Measurements from ENCODE around the gene MACROD2.

Gene MACROD2

GRCh38 chr20:14418376-14418775, 423.1 kb downstream of the MACROD2 start:
- TF ChIP-seq JUND (IDR thresholded peaks at IDR 0.05; ENCODE audit: low read depth) = no peak
- no peak for DNase-seq (ENCODE audit: low read depth in 1 of 2, low spot score in 1 of 2)
- in situ Hi-C loops (cut with HindIII; ENCODE audit: low pct_unique_long_range_greater_than_20kb, low sequenced_read_pairs) = no loop called here

- TF ChIP-seq JUND (IDR thresholded peaks at IDR 0.05; ENCODE audit: low read depth) = no peak
- no peak for DNase-seq (ENCODE audit: low read depth in 1 of 2, low spot score in 1 of 2)
- in situ Hi-C loops (cut with HindIII; ENCODE audit: low pct_unique_long_range_greater_than_20kb, low sequenced_read_pairs) = no loop called here
Measured at GRCh38 chr20:14422892-14423291, 427.6 kb downstream of the MACROD2 start.

GRCh38 chr20:14431568-14431967, 436.3 kb downstream of the MACROD2 start:
- no peak for DNase-seq (ENCODE audit: low read depth in 1 of 2, low spot score in 1 of 2)
- no peak for TF ChIP-seq JUND (IDR thresholded peaks at IDR 0.05; ENCODE audit: low read depth)
- in situ Hi-C loops (cut with HindIII; ENCODE audit: low pct_unique_long_range_greater_than_20kb, low sequenced_read_pairs) = no loop called here

- DNase-seq (ENCODE audit: low read depth in 1 of 2, low spot score in 1 of 2) = no peak
- in situ Hi-C loops (cut with HindIII; ENCODE audit: low pct_unique_long_range_greater_than_20kb, low sequenced_read_pairs) = no loop called here
- no peak for TF ChIP-seq JUND (IDR thresholded peaks at IDR 0.05; ENCODE audit: low read depth)
Measured at GRCh38 chr20:14432085-14432484, 436.8 kb downstream of the MACROD2 start.

- in situ Hi-C loops (cut with HindIII; ENCODE audit: low pct_unique_long_range_greater_than_20kb, low sequenced_read_pairs) = no loop called here
- DNase-seq (ENCODE audit: low read depth in 1 of 2, low spot score in 1 of 2) = no peak
- TF ChIP-seq JUND (IDR thresholded peaks at IDR 0.05; ENCODE audit: low read depth) = no peak
Measured at GRCh38 chr20:14432597-14432996, 437.3 kb downstream of the MACROD2 start.

GRCh38 chr20:14434384-14435136, 439.2 kb downstream of the MACROD2 start:
- no peak for DNase-seq (ENCODE audit: low read depth in 1 of 2, low spot score in 1 of 2)
- in situ Hi-C loops (cut with HindIII; ENCODE audit: low pct_unique_long_range_greater_than_20kb, low sequenced_read_pairs) = no loop called here
- no peak for TF ChIP-seq JUND (IDR thresholded peaks at IDR 0.05; ENCODE audit: low read depth)

GRCh38 chr20:14441201-14441600, 445.9 kb downstream of the MACROD2 start:
- DNase-seq (ENCODE audit: low read depth in 1 of 2, low spot score in 1 of 2) = no peak
- in situ Hi-C loops (cut with HindIII; ENCODE audit: low pct_unique_long_range_greater_than_20kb, low sequenced_read_pairs) = no loop called here
- TF ChIP-seq JUND (IDR thresholded peaks at IDR 0.05; ENCODE audit: low read depth) = no peak

- in situ Hi-C loops (cut with HindIII; ENCODE audit: low pct_unique_long_range_greater_than_20kb, low sequenced_read_pairs) = no loop called here
- TF ChIP-seq JUND (IDR thresholded peaks at IDR 0.05; ENCODE audit: low read depth) = no peak
- no peak for DNase-seq (ENCODE audit: low read depth in 1 of 2, low spot score in 1 of 2)
Measured at GRCh38 chr20:14444106-14444505, 448.8 kb downstream of the MACROD2 start.

- in situ Hi-C loops (cut with HindIII; ENCODE audit: low pct_unique_long_range_greater_than_20kb, low sequenced_read_pairs) = no loop called here
- TF ChIP-seq JUND (IDR thresholded peaks at IDR 0.05; ENCODE audit: low read depth) = no peak
- no peak for DNase-seq (ENCODE audit: low read depth in 1 of 2, low spot score in 1 of 2)
Measured at GRCh38 chr20:14445310-14445709, 450.0 kb downstream of the MACROD2 start.

GRCh38 chr20:14445902-14446301, 450.6 kb downstream of the MACROD2 start:
- no peak for TF ChIP-seq JUND (IDR thresholded peaks at IDR 0.05; ENCODE audit: low read depth)
- no peak for DNase-seq (ENCODE audit: low read depth in 1 of 2, low spot score in 1 of 2)
- in situ Hi-C loops (cut with HindIII; ENCODE audit: low pct_unique_long_range_greater_than_20kb, low sequenced_read_pairs) = no loop called here

- in situ Hi-C loops (cut with HindIII; ENCODE audit: low pct_unique_long_range_greater_than_20kb, low sequenced_read_pairs) = no loop called here
- no peak for DNase-seq (ENCODE audit: low read depth in 1 of 2, low spot score in 1 of 2)
- no peak for TF ChIP-seq JUND (IDR thresholded peaks at IDR 0.05; ENCODE audit: low read depth)
Measured at GRCh38 chr20:14446446-14446845, 451.1 kb downstream of the MACROD2 start.

- in situ Hi-C loops (cut with HindIII; ENCODE audit: low pct_unique_long_range_greater_than_20kb, low sequenced_read_pairs) = no loop called here
- no peak for DNase-seq (ENCODE audit: low read depth in 1 of 2, low spot score in 1 of 2)
- TF ChIP-seq JUND (IDR thresholded peaks at IDR 0.05; ENCODE audit: low read depth) = no peak
Measured at GRCh38 chr20:14449323-14449722, 454.0 kb downstream of the MACROD2 start.

GRCh38 chr20:14450256-14450655, 454.9 kb downstream of the MACROD2 start:
- no peak for TF ChIP-seq JUND (IDR thresholded peaks at IDR 0.05; ENCODE audit: low read depth)
- no peak for DNase-seq (ENCODE audit: low read depth in 1 of 2, low spot score in 1 of 2)
- in situ Hi-C loops (cut with HindIII; ENCODE audit: low pct_unique_long_range_greater_than_20kb, low sequenced_read_pairs) = no loop called here

- DNase-seq (ENCODE audit: low read depth in 1 of 2, low spot score in 1 of 2) = no peak
- no peak for TF ChIP-seq JUND (IDR thresholded peaks at IDR 0.05; ENCODE audit: low read depth)
- in situ Hi-C loops (cut with HindIII; ENCODE audit: low pct_unique_long_range_greater_than_20kb, low sequenced_read_pairs) = no loop called here
Measured at GRCh38 chr20:14451458-14451857, 456.1 kb downstream of the MACROD2 start.

All from T47D (cell line).